NCI-H510A (cell line): Measurements from ENCODE around the gene GLP2R.

Source experiments
- DNase-seq: peaks from one replicate; lab custom pipeline; 2025; lab: John Stamatoyannopoulos, UW

GLP2R gene

DNA sequence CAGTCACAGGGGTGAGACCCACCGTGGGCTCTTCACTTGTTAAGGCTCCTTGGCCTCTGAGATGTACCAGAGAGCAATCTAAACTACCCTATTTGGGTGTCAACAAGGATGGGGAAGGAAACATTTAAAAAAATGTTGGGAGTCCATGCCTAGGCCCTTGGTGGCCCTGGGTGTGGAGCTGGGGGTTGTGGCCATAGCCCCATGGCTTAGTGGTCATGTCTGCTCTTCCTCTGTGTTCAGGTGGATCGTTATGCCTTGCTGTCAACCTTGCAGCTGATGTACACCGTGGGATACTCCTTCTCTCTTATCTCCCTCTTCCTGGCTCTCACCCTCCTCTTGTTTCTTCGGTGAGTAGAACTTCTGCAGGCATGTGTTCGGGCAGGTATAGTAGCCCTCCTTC is 28.5 kb downstream of the GLP2R start:
- DNase-seq = no peak

GRCh38 chr17:9855036-9855435 is 29.3 kb downstream of the GLP2R start:
- DNase-seq = no peak

DNA sequence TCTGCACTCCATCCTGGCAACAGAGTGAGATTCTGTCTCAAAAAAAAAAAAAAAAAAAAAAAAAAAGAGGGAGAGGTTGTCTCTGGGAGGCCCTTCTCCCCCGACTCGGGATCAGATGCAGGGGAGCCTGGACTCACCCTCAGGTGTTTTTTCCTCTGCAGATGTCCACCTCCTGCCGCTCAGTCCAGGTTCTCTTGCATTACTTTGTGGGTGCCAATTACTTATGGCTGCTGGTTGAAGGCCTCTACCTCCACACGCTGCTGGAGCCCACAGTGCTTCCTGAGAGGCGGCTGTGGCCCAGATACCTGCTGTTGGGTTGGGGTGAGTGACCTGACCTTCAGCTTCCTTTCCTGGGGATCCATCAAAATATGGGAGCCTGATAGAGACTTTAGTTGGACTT is 34.1 kb downstream of the GLP2R start:
- DNase-seq = no peak

DNA sequence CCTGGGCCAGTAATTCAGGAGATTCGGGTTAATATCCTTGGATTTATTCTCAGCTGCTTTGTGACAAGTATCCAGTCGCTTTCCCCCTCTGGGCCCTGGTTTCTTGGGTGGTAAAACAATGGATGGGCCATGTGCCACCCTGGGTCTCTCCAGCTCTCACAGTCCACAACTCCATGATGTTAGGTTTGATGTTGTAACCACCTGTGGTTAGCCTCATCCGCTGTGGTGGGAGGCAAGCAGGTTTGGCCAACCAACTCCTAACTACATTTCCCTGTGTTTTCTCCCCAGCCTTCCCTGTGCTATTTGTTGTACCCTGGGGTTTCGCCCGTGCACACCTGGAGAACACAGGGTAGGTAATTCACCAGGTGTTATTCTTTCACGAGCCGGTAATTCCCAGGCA is 35.1 kb downstream of the GLP2R start:
- no peak for DNase-seq

- DNase-seq = no peak
Measured at GRCh38 chr17:9862220-9862619, 36.5 kb downstream of the GLP2R start.

GRCh38 chr17:9862949-9863348 is 37.2 kb downstream of the GLP2R start:
- no peak for DNase-seq

- no peak for DNase-seq
Measured at GRCh38 chr17:9865586-9865985, 39.9 kb downstream of the GLP2R start.

GRCh38 chr17:9868552-9868951 is 42.8 kb downstream of the GLP2R start:
- no peak for DNase-seq

GRCh38 chr17:9872852-9873251 is 47.1 kb downstream of the GLP2R start:
- DNase-seq = no peak

DNA sequence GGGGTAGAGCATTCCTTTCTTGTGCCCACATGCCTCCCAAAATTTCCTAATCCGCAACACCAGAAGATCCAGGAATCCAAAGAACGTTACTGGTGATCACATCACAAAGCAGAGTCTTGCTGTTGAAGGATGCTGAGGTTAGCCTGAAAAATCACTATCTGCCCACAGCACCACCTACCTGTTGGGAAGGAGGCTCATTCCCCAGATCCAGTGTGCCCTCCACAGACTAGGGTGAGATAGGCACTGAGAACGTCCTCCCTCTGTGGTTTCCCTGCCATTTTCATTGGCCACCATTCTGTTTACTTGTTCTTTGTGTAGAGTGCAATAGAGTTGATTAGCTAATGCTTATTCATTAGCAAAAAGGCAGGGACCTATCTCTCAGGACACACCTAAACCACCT is 49.0 kb downstream of the GLP2R start:
- no peak for DNase-seq

GRCh38 chr17:9875441-9875840 is 49.7 kb downstream of the GLP2R start:
- DNase-seq = no peak

- no peak for DNase-seq
Measured at GRCh38 chr17:9878356-9878755, 52.6 kb downstream of the GLP2R start.

DNA sequence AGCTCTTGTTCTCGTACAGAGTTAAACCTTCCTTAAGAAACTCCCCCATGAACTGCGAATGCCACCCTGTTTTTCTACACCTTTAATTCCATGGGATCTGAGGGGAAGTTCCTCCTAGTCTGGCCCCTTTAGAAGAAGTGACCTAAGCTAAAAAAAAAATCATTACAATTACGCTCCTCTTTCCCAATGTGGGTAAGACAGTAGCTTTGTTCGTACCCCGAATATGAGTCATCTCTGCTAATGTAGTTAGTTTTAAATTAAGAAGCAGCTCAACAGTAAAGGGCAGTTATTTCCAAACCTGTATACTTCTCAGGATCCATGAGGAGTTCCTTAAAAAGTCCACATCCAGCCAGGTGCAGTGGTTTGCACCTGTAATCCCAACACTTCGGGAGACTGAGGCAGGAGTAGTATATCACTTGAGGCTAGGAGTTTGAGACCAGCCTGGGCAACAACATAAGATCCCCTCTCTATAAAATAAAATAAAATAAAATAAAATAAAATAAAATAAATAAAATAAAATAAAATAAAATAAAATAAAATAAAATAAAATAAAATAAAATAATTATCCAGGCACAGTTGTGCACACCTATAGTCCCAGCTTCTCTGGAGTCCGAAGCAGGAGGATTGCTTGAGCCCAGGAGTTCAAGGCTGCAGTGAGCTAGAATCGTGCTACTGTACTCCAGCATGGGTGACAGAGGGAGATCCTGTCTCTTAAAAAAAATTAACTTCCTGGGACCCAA is 53.2 kb downstream of the GLP2R start:
- DNase-seq = no peak

- DNase-seq = no peak
Measured at GRCh38 chr17:9880582-9880999, 54.9 kb downstream of the GLP2R start.

DNA sequence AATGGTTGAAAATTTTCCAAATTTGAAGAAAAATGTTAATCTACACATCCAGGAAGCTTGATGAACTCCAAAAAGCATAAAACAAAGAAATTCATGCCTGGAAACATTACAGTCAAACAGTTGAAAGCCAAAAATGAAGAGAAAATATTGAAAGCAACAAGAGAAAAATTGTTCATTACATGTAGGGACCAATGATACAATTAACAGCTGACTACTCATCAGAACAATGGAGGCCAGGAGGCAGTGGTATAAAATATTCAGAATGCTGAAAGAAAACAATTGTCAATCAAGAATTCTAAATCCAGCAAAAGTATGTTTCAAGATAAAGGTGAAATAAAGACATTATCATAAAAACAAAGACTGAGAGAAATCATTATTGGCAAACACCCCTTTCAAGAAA is 57.7 kb downstream of the GLP2R start:
- no peak for DNase-seq

DNA sequence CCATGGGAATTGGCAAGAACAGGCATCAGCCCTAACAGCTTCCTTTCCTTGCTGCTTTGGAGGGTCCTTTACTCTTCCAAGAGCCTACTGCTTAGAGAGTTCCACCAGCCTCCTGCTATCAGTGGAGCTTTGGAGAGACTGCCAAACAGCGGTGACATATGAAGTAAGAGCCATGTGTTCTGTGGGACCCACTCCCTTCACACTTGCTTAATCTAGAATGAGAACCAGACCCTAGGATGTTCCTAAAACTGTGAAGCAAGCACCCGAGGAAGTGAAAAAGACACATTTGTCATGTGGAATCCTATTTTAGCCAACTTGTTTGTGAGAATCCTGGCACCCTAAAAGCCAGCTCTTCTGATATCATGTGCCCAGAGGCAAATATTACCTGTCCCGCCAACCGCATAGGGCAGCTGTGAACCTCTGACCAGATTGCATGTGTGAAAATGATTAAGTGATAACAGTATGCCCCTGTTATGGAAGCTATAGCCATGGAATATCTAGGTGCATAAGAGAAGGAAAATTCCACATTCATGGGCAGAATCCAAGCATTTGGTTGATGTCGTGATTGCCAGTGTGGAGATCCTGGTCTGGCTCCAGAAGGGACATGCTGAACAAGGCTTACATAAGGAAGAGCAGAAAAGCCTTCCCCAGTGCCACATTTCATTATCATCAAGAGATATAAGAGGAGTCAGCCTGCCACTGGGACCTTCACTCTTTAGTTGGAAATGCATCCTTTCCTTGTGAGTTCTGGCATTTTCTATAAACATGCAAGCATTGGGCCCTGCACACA is 60.6 kb downstream of the GLP2R start:
- DNase-seq = no peak

DNA sequence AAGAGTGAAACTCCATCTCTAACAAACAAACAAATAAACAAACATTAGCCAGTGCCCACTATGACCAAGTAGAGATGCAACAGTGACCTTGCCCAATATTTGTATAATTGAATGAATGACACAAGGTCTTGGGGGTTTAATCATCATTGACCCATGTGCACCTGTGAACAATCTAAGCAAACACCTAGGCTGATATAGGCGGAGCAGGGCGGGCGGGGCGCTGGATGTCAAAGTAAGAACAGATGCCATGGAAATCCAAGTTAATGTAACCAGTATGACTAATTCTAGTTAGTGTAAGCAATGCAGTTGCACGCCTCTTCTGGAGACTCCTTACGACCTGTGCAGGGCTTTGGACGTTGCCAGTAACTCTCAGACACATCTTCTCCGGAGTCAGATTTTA is 61.8 kb downstream of the GLP2R start:
- no peak for DNase-seq

GRCh38 chr17:9890124-9890523 is 64.4 kb downstream of the GLP2R start:
- DNase-seq = no peak

GRCh38 chr17:9893411-9894012 is 67.8 kb downstream of the GLP2R start:
- no peak for DNase-seq

DNA sequence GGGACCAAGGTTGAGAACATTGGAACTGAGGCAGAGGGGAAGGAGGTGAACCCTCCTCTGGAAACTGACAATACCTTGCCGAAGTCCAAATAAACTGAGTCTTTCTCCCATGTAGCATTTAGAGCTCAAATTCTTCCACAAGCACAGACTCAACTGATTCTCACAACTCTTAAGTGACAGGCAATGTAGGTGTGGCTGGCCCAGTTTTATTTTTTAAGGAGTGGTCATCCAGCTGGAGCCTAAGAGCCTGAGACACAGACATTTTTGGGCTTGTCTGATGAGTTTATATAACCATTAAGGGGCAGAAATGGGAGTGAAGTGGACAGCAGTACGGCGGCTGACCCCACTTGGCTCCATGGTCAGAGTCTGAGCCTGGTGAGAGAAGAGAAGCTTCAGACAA is 68.5 kb downstream of the GLP2R start:
- no peak for DNase-seq

DNA sequence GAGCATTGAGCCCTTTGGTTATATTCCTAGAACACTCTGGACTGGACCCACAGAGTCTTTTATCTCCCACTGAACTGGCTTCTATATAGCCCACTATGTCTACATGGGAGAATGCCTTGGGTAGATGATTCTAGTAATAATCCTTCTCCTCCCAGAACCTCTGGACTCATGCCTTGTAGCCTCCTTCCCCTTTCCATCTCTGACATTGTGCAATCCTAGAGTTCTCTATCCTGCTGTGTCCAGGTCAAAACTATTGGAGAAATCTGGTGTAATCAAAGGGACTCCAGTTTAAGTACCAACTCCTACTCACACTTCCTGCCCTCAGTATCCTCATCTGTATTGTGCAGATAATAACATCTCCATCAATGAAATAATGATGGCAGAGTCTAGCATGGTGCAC is 70.2 kb downstream of the GLP2R start:
- no peak for DNase-seq

DNA sequence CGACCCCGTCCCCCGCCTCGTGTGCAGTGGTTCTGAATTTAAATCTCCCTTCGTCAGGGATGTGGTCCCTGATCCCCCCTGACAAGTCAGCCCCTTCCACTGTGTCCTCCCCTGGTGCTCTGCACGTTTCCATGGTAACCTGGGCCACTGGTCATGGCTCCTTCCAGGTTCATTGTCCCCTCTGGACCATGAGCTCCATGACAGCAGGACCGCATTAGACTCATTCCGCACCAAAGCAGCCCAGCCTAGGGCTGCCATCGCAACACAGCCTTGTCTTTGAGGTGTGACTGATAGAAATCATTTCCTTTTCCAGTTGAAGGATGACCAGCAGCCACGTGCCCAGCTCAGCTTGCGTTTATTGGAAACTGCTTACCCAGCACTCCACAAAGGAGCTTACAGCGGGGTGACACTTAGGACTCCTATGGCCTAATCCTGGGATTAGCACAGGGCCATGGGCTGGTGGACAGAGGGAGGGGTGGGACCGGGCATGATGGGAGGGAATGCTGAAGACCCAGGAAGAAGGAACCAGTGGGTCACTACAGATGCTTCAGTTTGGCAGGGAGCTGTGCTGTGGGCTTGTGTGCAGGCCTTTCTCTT is 71.7 kb downstream of the GLP2R start:
- no peak for DNase-seq

GRCh38 chr17:9898812-9899211 is 73.1 kb downstream of the GLP2R start:
- no peak for DNase-seq
